Epidermal melanocyte (primary cell): ENCODE results near the gene STX8.

Experiments
- DNase-seq: peaks from one replicate; pipeline ENCODE4 v3.0.0; 2011; ENCODE audit warnings: low spot score; ENCODE audit not compliant: insufficient read length

STX8 gene

GRCh38 chr17:9229160-9229825 is 346.3 kb downstream of the STX8 start:
- DNase-seq: no peak

DNA sequence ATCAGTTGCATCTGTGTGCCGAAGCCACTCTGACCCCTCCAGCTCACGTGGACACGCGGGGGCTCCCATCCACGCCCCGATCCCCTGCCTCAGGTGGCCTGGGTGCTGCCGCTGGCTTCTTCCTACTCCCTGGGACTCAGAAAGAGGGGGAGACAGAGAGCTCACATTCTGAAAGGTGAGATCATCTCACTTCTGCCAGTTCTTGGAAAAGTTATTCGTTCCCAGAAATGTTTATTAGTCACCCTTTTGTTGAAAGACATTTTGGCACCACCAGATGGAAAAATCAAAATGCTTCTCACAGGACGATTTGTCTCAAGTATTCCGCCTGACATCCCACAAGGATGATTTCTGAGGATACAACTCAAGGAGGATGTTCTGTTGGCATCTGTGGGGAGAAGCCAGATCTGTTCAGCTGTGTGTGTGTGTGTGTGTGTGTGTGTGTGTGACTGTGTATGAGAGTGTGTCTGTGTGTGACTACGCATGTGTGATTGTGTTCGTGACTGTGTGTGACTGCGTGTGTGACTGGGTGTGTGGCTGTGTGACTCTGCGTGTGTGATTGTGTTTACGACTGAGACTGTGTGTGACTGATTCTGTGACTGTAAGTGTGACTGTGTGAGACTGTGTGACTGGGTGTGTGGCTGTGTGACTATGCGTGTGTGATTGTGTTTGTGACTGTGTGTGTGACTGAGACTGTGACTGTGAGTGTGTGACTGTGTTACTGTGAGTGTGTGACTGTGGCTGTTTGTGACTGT is 347.0 kb downstream of the STX8 start:
- DNase-seq: no peak

GRCh38 chr17:9227819-9228407 is 347.7 kb downstream of the STX8 start:
- DNase-seq: no peak

- no peak for DNase-seq
Measured at GRCh38 chr17:9226794-9227135, 348.9 kb downstream of the STX8 start.

DNA sequence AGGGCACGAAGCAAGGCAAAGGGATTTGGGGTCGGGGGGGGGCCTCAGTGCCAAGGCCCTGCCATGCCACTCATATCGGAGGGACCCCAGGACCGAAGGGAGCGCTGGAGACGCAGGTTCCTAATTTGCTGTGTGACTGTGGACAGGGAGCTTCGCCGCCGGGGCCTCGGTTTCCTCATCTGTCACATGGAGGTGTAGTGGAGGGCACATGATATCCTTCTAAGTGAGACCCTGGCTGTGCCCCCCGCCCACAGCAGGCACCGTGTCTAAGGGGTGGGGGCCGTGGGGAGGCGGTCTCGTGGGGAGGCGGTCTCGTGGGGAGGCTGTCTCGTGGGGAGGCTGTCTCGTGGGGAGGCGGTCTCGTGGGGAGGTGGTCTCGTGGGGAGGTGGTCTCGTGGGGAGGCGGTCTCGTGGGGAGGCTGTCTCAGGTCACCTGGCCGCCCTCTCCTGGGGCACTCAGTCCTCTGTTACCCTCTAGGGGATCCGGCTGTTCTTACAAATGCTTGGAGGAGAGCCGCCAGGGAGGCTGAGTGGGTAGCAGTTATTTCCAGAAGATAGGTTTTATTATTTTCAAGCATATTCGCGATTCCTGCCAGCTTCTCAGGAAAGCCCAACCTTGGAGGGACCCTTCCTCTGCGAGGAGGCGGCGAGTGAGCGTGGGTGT is 349.4 kb downstream of the STX8 start:
- DNase-seq: no peak

DNA sequence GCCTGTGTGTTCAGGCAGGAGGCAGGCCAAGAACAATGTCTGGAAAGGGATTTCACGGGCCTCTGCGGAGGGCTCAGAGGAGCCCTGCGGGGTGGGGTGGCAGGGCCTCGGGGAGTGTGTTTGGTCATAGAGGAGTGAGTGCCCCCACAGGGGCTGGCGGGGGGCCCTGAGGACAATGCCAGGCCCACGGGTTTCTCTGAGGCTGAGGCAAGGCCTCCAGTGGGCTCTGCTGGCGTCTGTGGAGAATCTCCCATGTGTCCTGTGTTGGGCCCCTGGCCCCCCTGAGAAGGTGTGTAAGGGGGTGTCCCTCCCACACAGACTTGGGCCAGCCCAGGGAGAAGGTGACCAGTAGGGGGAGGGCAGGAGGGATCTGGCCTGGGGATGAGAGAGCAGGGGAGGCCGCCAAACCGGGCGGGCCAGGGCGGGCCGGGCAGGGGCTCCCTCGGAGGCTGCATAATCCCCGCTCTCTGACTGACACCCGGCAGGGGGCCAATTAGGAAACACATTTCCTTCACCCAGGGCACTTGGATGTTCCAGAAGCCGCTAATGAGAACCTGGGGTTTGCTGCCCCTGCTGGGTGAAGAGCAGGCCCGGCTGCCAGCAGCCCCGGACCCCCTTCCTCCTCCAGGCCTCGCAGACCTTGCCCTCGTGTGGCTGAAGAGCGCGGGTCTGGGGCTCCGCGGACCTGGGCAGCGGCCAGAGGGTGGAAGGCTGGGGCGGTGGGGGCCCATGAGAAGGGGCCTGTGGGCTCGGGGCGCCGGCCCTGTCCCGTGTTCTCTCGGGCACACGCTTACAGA is 350.1 kb downstream of the STX8 start:
- DNase-seq: no peak

GRCh38 chr17:9224485-9224884 is 351.1 kb downstream of the STX8 start:
- no peak for DNase-seq

- DNase-seq: no peak
Measured at GRCh38 chr17:9223531-9223930, 352.1 kb downstream of the STX8 start.

DNA sequence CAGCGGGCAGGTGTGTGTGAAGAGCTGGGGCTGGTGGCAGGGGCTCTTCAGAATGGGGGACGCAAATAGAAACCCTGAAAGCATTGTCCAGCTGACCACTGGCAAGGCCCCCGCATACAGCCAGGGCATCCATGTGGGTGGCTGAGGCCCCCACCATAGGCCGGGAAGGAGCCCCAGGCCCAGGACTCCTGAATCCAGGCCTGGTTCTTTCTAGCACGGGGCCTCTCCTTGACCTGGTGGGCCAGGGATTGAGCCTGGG is 353.8 kb downstream of the STX8 start:
- DNase-seq: no peak

DNA sequence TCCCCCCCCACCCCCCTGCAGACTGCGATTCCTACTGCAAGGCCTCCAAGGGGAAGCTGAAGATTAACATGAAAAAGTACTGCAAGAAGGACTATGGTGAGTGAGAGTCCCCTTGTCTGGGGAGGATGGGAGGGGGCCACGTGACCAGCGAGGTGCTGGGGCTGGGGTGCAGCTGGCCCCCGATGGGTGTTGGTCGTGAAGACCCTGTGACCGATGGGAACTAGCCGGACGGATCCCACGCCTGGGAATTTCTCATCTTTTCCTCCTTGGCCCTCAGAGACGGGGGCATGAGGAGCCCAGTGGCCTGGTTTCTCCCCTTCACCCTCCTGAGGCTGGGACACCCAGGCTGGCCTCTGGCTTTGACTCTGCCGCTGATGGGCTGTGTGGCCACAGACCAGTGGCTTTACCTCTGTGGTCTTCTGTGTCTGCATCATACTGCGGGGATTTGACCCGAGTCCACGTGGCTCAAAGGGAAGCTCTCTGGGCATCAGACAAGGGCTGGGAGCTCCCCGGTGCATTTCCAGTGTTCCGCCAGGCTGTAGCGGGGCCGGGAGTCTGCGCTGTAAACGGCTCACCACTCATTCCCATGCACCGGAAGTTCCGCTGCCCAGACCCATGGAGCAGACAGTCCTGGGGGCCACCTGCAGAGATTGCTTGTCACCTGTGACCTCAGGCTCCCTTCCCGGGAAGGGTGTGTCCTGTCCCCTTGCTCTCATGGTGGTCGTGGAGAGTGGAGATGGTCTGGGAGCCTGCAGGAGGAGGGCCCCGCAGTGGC is 354.3 kb downstream of the STX8 start:
- DNase-seq: no peak

DNA sequence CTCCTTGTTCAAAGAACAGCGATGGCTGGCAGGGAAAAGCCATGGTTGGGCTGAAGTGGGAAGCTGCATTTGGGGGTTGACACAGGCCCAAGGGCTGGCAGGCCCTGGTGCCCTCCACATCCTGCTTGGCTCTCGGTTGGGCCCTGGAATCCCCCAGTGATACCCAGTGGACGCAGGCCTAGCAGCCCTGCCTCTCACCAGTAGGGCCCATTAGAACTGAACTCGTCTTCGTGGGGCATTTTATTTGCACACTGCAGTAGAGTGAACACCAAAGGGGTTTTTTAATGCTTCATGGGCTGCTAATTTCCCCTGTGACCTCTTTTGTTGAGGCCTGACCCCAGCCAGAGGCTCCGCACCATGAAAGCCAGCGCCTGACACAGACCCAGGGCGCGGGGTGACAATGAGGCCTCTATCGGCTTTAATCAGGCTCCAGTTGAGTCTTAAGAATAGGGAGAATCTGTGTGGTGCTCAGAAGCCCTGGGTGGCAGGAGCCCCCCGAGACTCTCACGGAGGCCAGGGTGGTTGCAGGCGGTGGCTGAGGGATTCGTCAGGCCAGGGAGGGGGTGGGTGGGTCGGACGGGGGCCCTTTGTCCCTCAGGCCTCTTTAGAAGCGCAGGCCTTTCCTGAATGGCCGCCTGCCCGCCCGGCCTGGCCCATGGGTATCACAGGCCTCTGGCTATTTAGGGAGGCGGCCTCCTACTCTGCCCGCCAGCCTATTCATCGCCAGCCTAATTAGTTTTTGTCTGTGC is 355.0 kb downstream of the STX8 start:
- no peak for DNase-seq

DNA sequence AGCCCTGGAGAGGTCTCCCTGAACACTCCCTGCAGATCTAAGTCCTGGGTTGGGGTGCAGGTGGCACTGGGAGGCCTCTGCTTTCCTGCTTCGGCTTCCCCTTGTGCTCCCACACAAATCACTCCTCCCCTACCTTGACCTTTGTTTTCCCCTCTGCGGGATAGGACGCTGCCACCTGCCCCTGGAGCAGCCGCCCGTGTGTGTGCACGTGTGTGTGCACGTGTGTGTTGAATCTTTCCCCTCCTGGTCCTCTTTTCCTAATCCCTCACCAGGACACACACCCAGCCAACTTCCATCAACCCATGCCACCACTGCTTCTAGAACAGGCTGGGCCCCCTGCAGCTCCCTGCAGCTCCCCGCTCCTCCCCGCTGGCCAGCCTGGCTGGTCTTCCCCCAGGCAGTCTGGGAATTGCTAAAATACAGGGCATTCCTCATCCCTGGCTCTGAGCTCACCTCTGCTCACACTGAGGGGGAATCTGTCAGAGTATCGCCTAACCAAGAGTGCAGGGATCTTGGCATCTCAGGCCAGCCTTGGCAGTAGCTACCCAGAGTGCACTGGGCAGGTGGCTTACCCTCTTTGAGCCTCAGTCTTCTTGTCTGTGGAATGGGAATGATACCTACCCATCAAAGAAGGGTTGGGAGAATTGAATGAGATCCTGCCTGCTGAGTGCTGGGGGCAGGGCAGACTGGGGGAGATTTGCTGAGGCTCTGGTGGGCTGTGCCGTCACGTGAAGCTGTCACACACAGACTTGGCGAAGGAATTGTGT is 355.8 kb downstream of the STX8 start:
- no peak for DNase-seq

DNA sequence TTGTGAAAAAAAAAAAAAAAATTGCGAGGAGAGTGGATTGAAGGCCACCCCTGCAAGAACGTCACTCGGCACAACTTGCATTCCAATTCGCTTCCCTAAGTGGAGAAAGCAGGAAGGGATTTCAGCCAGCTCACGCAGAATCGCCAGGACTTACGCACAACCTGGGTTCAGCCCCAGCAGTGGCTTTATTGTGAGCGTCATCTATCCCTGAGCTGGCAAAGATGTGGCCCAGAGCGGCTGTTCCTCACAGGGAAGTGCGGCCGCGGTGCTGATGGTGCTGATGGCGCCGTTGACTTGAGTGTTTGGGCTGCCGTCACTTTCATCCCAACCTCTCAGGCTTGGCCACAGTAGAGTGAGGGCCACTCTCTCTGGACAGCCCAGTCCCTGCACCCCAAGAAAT is 356.7 kb downstream of the STX8 start:
- no peak for DNase-seq

DNA sequence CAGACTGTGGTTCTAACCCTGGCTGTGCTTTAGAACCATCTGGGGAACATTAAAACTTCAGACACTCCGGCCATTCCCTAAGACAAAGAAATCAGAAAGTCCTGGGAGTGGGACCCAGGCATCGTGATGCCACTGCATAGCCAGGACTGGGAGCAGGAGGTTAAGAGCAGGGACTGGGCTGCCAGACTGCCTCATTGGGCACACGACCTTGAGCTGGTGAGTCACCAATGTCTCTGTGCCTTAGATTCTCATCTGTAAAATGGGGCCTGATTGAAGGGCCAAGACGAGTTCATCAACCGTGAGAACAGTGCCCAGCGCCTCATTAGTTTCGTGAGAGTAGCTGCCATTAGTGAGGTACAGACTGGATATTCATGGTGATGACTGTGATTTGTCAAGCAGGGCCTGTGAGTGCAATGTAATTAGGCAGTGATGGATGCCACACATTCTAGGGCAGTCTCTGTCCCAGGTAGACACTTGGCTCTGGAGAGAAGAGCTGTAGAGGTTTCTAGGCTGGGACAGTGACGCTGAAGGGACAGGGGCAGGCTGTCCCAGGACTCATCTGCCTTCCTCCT is 357.5 kb downstream of the STX8 start:
- no peak for DNase-seq

- peak; percentile 68 for DNase-seq
Measured at GRCh38 chr17:9217151-9218056, 358.2 kb downstream of the STX8 start.

DNA sequence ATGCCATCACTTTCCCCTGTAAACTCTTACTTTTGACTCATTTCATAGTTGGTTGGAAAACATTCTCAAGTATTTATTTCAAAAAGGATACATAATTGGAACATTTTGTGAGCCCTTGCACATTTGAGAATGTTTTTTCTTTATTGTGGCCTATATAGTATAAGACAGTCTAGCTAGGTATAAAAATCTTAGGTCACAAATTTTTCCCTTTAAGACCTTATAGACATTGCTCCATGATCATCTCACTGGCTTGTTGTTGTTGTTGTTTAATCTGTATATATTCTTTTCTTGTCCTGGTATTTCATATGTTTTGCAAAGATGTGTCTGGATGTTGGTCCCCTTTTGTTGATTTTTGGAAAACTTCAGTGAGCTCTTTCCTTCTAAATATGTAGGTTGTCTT is 360.2 kb downstream of the STX8 start:
- DNase-seq: no peak

DNA sequence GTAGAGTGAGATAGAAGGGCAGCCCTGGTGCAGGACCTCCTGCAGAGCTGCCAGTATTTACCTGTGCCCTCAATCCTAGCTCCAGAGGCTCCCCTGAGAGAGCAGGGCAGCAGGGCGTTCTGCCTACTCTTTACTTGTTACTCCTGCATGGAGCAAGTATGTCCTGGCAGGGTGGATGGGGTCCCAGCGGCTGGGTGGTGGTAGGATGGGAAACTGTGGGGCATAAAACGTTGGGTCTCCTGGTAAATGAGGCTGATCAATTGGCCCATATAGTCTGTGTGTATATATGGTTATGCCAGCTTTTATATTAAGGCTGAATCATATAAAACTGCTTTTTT is 362.3 kb downstream of the STX8 start:
- DNase-seq: no peak
